HG03025 (cell line): Measurements from ENCODE around the gene WNT5A.

Experiments used
- ATAC-seq: cut with Tn5 transposase; IDR thresholded peaks from one replicate; pipeline ENCODE4 v1.9.1; 2021; ENCODE audit warnings: mild to moderate bottlenecking, moderate library complexity; ENCODE audit not compliant: unreplicated experiment, low FRiP score

The WNT5A gene

GRCh38 chr3:55486857-55487380, at the start of gene WNT5A:
TSS of gene WNT5A (minus strand) at chr3:55487306. CDS start at chr3:55486985, 321 bp downstream.
- no peak for ATAC-seq

GRCh38 chr3:55534876-55535275, 47.8 kb upstream of the WNT5A start:
- no peak for ATAC-seq

DNA sequence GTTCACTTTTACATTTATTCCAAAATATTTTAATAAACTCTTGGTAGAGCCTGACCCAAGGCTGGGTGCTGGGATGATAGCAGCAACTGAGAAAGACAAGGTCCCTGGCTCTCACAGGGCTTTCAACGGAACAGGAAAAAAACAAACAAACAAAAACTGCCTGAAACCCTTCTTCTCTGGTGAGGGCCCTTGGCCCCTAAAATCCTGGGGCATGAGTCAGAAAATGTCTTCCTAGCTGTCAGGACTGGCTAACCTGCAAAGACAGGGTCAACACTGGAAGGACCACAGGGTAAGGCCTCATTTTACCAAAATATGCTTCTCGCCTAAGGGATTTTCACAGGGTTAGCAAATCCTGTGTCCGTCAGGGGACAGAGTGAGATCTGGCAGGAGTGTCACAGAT, 45.7 kb upstream of the WNT5A start:
- no peak for ATAC-seq

DNA sequence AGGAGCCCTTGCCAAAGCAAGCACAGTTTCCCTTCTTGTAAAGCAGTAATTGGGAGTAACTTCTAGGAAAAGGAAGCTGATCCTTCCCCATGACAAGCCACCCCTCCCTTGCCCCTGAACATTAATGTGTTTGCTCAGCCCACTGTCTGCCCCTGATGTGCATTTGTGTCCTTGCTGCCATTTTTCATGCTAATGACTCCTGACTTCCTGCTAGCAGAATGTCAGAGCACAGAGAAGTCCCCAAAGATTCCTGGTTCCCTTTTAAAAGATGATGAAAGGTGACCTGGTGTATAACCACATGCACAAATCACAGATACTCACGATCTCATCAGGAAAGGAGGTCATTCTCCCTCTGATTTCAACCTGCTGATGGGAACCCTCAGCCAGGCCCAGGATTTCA, 44.2 kb upstream of the WNT5A start:
- ATAC-seq = no peak

DNA sequence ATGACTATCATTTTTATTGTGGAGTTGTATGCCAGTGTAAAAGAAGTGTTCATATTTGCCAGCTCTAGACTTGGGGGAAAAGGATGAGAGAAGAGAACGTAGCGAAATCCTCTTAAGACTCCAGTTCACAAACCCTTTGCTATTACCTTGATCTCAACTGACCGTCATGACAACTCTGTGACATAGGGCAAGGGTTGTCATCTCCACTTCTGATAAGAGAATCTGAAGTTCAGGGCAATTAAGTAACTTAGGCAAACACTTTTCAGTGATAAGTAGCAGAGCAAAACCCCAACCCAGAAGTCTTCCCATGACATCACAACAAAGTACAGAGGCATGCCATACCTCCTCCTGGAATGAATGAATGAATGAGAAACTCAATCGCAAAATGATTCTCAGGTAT, 40.3 kb upstream of the WNT5A start:
- ATAC-seq = no peak

DNA sequence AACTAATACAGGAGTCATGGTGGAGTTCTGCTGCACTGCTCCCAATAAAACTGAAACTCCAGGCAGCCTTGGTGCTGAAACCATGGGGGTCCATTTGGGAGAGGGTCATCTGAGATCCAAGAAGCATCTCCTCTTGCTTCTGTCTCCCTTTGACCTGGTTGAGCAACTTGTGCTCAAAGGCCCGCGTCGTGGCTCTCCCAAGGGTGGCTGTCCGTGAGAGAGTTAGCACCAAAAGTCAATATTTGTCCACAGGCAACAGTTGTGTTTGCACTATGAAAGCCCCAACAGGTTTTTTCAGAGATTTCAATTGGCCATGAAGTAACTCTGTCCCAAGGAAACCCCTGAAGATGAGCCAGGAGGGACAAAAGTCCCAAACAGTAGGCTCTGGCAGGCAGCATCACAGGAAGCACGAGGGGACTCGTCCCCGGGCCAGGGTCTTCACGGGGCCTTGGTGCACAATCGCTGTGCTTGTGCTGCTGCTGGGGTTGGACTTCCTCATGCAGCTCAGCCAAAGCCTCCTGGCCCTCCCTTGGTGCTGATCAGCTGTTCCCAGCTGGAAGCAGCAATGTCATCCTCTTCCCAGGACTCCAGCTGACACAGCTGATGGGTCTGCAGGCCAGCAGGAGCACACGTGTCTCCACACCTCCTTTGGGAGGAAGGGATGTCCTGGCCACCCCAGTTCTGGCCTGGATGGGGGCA, 39.4 kb upstream of the WNT5A start:
- no peak for ATAC-seq

DNA sequence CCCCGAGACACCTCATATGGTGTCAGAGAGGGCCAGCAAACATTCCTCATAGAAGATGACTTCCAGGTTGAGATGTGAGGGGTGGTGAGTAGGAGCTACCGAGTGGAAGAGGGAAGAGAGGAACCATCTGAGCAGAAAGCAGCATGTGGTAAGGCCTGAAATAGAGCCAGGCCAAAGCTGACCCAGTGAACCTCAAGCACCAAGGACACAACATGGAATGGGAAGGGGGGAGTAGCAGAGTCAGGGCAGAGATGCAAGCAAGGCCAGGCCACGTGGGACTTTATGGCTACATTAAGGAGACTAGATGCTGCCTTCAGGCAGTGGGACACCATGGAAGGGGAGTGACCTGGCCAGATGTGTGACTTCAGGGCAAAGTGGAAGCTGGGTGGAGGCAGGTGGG, 38.3 kb upstream of the WNT5A start:
- ATAC-seq = no peak

DNA sequence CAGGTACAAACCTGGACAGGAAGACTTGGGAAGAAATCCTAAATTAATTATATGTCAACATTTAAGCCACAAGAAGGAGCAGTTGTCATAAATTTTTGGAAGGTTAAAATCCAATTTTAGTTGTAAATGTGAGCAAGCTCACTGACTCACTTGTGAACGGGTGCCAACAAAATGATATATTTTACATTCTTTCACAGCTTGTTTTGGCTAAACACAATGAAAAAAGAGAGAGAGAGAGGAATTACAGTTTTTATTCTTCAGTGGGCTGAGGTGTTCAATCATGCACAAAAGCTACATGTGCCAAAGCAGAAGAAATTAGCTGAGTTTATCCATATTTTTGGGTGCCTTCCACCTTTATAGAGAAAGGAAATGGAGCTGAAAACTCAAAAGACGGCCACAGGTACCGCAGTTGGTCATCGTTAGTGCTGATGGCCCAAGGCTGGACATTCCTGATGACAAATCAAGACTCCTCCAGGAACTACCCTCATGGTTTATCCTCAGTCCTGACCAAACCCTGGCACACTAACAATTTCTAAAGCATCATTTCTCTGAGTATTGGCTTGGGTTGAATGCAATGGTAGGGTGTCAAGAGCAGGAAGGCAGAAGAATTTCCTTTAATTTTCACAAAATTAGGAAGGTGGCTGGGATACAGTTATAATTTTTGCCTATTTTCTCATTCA, 37.6 kb upstream of the WNT5A start:
- no peak for ATAC-seq

- no peak for ATAC-seq
These were observed 36.4 kb upstream of the WNT5A start for GRCh38 chr3:55523471-55523870.

DNA sequence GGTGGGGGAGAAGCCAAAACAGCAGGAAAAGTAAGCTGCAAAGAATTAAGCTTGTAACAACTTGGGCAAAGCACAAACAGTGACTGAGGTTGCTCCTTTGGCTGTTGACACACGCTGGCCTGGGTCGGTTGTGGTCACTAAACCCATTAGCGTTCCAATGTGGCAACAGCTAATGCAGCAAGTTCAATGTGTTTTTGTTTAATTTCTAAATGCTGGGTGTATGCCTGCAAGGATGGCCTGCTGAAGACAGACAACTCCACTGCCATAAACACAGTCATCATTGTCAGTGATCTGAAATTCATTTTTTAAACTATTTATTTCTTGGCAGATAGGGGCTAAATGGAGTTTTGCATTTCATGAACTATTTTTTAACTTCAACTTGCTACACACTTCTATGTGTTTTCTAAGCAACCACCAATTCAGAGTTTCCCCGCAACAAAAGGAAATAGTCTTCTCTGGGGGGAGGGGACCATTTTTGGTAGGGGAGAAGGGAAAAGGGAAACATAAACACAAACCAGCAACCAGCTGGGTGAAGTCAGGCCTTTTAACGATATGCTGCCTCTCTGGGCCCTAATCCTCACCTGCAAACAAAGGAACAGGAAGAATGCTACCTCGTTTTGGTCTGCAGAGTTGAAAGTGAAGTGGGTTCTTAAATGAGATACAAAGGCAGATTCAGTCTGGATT, 34.8 kb upstream of the WNT5A start:
- ATAC-seq = no peak

GRCh38 chr3:55521064-55521737, 34.1 kb upstream of the WNT5A start:
- ATAC-seq = no peak

- no peak for ATAC-seq
These were observed 31.9 kb upstream of the WNT5A start for GRCh38 chr3:55519019-55519418.

GRCh38 chr3:55518451-55518850, 31.3 kb upstream of the WNT5A start:
- ATAC-seq = no peak

DNA sequence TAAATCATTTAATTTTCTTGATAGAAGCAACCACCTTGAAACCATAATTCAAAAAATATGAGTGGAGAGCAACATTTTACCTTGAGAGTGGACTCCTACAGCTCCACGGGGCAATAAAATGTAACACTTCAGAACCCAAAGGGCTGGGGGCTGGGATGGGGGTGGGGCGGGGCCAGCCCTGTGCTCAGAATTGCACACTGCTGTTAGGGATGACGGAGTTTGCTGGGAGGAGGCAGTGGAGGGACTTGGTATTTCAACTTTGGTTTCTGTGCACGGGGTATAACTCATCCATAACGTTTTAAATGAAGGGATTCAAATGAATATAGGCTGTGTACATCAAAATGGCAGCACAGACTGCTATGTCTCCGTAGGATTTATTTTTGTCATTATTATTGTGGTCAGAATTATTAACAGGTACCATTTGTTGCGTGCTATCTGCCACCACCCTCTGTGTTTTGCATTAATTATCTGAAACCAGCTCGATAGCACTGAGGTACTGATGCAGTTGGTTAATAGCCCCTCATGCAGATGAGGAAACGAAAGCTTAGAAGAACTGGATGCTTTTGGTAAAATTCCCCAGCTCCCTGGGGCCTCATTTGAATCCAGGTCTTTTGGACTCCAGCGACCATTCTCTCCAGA, 29.4 kb upstream of the WNT5A start:
- ATAC-seq = no peak

DNA sequence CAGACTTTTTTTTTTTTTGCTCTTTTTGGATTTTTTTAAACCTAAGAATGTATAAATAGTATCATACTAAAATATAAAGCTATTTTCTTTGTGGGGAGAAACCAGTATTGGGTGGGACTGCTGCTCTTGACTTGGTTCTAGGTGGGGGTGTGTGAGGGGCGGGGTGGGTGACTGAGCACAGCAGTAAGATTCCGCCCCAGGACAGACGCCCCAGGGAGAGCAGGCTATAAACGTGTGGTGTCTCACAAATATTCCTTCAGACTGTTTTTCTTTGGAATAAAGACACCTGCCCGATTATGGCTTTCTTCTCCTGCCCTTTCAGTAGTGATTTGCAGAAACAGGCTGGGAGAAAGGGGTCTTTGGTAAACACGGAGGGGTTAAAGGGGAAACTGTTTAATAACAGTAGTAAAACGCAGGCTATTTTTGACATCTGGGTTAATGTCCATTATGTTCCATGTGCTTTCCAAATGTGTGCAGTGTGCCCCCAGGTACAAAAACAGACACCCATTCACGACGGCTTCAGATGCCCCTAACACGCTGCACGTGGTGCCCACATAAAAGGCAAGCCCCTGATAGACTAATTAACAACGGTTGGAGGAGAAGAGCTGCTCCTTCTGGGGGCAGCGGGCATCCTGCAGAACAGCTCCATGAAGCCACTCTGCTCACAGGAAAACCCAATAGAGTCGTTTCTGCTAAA, 28.6 kb upstream of the WNT5A start:
- ATAC-seq = no peak

DNA sequence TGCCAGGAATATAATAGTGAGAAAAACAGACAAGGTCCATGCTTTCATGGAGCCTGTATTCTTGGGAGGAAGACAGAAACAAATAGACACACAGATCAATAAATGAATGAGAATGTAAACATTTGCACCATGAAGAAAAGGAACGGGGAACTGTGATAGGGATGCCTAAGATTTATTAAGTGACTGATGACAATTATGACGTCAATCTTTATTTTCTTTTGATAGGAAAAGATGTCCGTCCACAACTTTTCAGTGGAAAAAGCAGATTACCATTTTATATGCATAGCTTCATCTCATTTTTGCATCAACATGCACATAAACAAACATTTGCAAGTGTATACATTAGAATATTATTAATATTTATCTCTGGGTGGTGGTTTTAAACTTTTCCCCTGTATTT, 27.9 kb upstream of the WNT5A start:
- no peak for ATAC-seq

GRCh38 chr3:55512571-55513343, 25.7 kb upstream of the WNT5A start:
- ATAC-seq = no peak

- ATAC-seq = no peak
These were observed 24.9 kb upstream of the WNT5A start for GRCh38 chr3:55511895-55512570.

GRCh38 chr3:55508335-55508734, 21.2 kb upstream of the WNT5A start:
- ATAC-seq = no peak
